Measurements from ENCODE around the gene IER3.

Gene IER3, protein sequence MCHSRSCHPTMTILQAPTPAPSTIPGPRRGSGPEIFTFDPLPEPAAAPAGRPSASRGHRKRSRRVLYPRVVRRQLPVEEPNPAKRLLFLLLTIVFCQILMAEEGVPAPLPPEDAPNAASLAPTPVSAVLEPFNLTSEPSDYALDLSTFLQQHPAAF

GRCh38 chr6:30744054-30744805 lies at the start of gene IER3:
Gene IER3, minus strand, starts transcription at chr6:30744547. Its CDS starts 29 bp downstream, at chr6:30744518.
- Mint-ChIP-seq H3K36me3 (peaks cover 9% of the 10 kb centered on the region), H3K27ac (peak within 1 kb of the TSS; percentile 98), H3K4me3 (peak within 1 kb of the TSS; percentile 98), H3K27me3 (no peaks in the 10 kb centered on the region), H3K9me3 (ENCODE audit: low read depth) (no peaks in the 10 kb centered on the region), H3K4me1 (ENCODE audit: low read depth) (peaks cover 61% of the 10 kb centered on the region)

GRCh38 chr6:30793521-30794194 lies 49.3 kb upstream of the IER3 start:
- Mint-ChIP-seq H3K27me3 (no peaks in the 10 kb centered on the region), H3K9me3 (ENCODE audit: low read depth) (no peaks in the 10 kb centered on the region), H3K27ac (peak overlapping the region; percentile 91), H3K36me3 (no peaks in the 10 kb centered on the region), H3K4me1 (ENCODE audit: low read depth) (peaks cover 55% of the 10 kb centered on the region), H3K4me3 (peak overlapping the region; percentile 69)

- H3K4me3 Mint-ChIP-seq = peak overlapping the region; percentile 42
- no peaks in the 10 kb centered on the region for H3K27me3 Mint-ChIP-seq
- H3K4me1 Mint-ChIP-seq (ENCODE audit: low read depth) = peaks cover 64% of the 10 kb centered on the region
- peak overlapping the region; percentile 92 for H3K27ac Mint-ChIP-seq
- no peaks in the 10 kb centered on the region for H3K36me3 Mint-ChIP-seq
- H3K9me3 Mint-ChIP-seq (ENCODE audit: low read depth) = no peaks in the 10 kb centered on the region
These were observed 48.4 kb upstream of the IER3 start for GRCh38 chr6:30792786-30793185.

- Mint-ChIP-seq H3K27ac (peak overlapping the region; percentile 41), H3K9me3 (ENCODE audit: low read depth) (no peaks in the 10 kb centered on the region), H3K27me3 (no peaks in the 10 kb centered on the region), H3K36me3 (no peaks in the 10 kb centered on the region), H3K4me3 (no peak overlapping the region), H3K4me1 (ENCODE audit: low read depth) (peaks cover 73% of the 10 kb centered on the region)
These were observed 46.5 kb upstream of the IER3 start for GRCh38 chr6:30790724-30791383.

- no peak overlapping the region for H3K4me3 Mint-ChIP-seq
- H3K27ac Mint-ChIP-seq = peak overlapping the region; percentile 23
- H3K4me1 Mint-ChIP-seq (ENCODE audit: low read depth) = peaks cover 72% of the 10 kb centered on the region
- H3K27me3 Mint-ChIP-seq = no peaks in the 10 kb centered on the region
- no peaks in the 10 kb centered on the region for H3K9me3 Mint-ChIP-seq (ENCODE audit: low read depth)
- H3K36me3 Mint-ChIP-seq = no peaks in the 10 kb centered on the region
These were observed 45.3 kb upstream of the IER3 start for GRCh38 chr6:30789606-30790005.

DNA sequence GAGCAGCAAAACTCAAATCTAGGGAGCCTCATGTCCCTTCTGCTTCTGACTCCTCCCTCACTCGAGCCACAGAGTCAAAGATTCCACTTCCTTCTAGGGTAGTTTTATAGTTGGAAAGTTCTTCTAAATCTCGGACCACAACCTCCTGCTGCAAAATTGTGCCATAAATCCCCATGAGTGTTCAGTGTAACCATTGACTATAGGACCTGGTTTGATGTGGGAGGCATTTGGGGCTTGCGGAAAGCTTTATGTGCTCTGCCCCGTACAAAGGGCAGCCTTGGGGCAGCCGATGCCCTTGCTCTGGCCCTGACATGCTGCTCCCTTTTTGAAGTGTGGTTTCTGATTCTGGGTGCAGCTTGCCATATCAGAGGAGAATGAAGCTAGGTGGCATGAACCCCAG lies 43.6 kb upstream of the IER3 start:
- Mint-ChIP-seq H3K9me3 (ENCODE audit: low read depth) (no peaks in the 10 kb centered on the region), H3K4me3 (peak overlapping the region; percentile 25), H3K4me1 (ENCODE audit: low read depth) (peaks cover 59% of the 10 kb centered on the region), H3K27me3 (no peaks in the 10 kb centered on the region), H3K27ac (peak overlapping the region; percentile 90), H3K36me3 (no peaks in the 10 kb centered on the region)

DNA sequence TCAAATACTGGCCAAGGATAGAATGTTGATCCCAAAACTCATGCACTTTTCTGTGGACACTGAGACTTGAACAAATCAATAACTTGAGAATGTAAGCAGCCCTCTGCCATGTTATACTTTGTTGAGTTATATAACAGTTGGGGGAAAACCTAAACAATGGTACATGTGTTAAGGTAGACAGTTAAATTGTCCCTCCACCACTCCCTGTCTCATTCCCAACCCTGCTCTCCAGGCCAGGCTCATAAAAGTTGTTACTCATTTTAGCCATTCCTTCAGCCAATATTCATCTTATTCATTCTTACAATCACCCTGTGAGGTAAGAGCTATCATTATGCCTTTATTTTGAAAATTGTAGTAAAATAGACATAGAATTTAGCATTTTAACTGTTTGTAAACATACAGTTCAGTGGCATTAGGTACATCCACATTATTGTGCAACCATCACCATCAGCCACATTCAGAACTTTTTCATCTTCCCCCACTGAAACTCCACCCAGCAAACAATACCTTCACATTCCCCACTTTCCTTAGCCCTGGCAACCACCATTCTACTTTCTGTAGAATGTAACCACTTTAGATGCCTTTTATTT lies 38.2 kb upstream of the IER3 start:
- Mint-ChIP-seq H3K9me3 (ENCODE audit: low read depth) (no peaks in the 10 kb centered on the region), H3K36me3 (no peaks in the 10 kb centered on the region), H3K27me3 (no peaks in the 10 kb centered on the region), H3K4me1 (ENCODE audit: low read depth) (peaks cover 55% of the 10 kb centered on the region), H3K27ac (peak overlapping the region; percentile 87), H3K4me3 (peak overlapping the region; percentile 40)

GRCh38 chr6:30781743-30782424 lies 37.5 kb upstream of the IER3 start:
- Mint-ChIP-seq H3K4me1 (ENCODE audit: low read depth) (peaks cover 59% of the 10 kb centered on the region), H3K27ac (peak overlapping the region; percentile 87), H3K27me3 (no peaks in the 10 kb centered on the region), H3K9me3 (ENCODE audit: low read depth) (no peaks in the 10 kb centered on the region), H3K4me3 (peak overlapping the region; percentile 40), H3K36me3 (no peaks in the 10 kb centered on the region)

DNA sequence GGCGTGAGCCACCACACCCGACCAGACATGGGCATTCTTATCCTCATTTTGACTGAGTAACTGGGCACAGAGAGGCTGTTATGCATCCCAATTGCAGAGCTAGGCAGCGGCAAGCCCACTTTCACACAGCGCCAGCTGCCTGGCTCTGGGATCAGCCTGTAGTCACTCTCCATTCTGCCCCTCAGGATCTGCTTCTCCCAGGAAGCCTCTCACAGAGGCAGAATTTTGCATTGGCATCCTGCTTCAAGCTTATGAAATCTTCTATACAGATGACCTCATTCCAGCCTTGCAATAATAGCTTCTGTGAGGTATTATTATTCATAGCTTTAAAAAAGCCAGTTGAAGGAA lies 37.0 kb upstream of the IER3 start:
- Mint-ChIP-seq H3K4me1 (ENCODE audit: low read depth) (peaks cover 58% of the 10 kb centered on the region), H3K9me3 (ENCODE audit: low read depth) (no peaks in the 10 kb centered on the region), H3K27ac (peak overlapping the region; percentile 87), H3K4me3 (peak overlapping the region; percentile 40), H3K27me3 (no peaks in the 10 kb centered on the region), H3K36me3 (no peaks in the 10 kb centered on the region)

DNA sequence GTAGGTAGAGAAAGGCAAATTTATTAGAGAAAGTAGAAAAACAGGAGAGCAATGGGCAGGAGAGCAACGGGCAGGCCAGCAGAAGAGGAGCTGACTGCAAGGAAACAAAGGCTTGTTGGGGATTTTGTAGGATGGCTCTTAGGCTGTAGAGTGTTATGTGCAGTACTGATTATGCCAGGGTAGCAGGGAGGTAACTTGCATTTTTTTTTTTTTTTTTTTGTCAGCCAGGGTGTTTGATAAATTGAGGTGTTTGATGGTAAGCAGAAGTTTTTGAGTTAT lies 36.2 kb upstream of the IER3 start:
- H3K36me3 Mint-ChIP-seq = no peaks in the 10 kb centered on the region
- peaks cover 54% of the 10 kb centered on the region for H3K4me1 Mint-ChIP-seq (ENCODE audit: low read depth)
- H3K27me3 Mint-ChIP-seq = no peaks in the 10 kb centered on the region
- no peaks in the 10 kb centered on the region for H3K9me3 Mint-ChIP-seq (ENCODE audit: low read depth)
- H3K27ac Mint-ChIP-seq = peak overlapping the region; percentile 24
- no peak overlapping the region for H3K4me3 Mint-ChIP-seq

- H3K9me3 Mint-ChIP-seq (ENCODE audit: low read depth) = no peaks in the 10 kb centered on the region
- H3K27ac Mint-ChIP-seq = peak overlapping the region; percentile 24
- no peak overlapping the region for H3K4me3 Mint-ChIP-seq
- H3K36me3 Mint-ChIP-seq = no peaks in the 10 kb centered on the region
- H3K27me3 Mint-ChIP-seq = no peaks in the 10 kb centered on the region
- peaks cover 50% of the 10 kb centered on the region for H3K4me1 Mint-ChIP-seq (ENCODE audit: low read depth)
These were observed 35.7 kb upstream of the IER3 start for GRCh38 chr6:30779850-30780641.

DNA sequence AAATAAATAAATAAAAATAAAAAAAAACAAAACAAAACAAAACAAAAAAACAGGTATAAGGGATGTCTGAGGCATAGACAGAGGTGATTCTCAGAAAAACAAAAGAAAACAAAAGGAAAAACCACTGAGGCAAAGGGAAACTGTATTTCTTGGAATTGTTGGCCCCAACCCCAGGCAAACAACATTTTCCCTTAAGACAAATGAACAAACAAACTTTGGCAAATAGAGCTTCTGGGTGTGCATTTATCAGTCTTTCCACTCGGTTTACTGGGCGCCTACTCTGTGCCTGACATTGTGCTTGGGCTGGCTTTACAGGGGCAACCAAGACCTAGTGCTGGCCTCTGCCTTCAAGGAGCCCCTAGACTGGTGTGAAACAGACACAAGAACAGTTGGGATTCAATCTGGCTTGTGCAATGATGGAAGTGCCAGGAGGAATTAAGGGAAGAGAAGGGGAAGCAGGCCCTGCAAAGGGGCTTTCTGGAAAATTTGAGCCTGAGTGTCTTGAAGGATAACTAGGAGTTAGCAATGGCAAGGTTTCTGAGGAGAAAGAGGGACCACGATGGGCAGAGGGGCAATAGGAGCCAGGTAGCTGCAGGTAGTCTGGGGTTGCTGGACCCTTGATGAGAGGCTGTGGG lies 33.8 kb upstream of the IER3 start:
- Mint-ChIP-seq H3K4me1 (ENCODE audit: low read depth) (peaks cover 57% of the 10 kb centered on the region), H3K36me3 (no peaks in the 10 kb centered on the region), H3K27me3 (no peaks in the 10 kb centered on the region), H3K9me3 (ENCODE audit: low read depth) (no peaks in the 10 kb centered on the region), H3K4me3 (no peak overlapping the region), H3K27ac (peak overlapping the region; percentile 13)

DNA sequence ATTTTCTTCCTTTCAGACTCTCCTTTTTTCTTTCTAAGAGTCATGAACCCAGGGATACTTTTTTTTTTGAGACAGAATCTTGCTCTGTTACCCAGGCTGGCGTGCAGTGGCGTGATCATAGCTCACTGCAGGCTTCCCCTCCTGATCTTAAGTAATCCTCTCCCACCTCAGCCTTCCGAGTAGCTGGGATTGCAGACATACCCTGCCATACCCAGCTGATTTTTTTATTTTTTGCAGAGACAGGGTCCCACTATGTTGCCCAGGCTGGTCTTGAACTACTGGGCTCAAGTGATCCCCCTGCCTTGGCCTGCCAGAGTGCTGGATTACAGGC lies 32.8 kb upstream of the IER3 start:
- Mint-ChIP-seq H3K9me3 (ENCODE audit: low read depth) (no peaks in the 10 kb centered on the region), H3K4me3 (no peak overlapping the region), H3K36me3 (no peaks in the 10 kb centered on the region), H3K4me1 (ENCODE audit: low read depth) (peaks cover 60% of the 10 kb centered on the region), H3K27ac (peak overlapping the region; percentile 43), H3K27me3 (no peaks in the 10 kb centered on the region)
